GM21390 (cell line): ENCODE data around the gene TREM1.
"Not testable (repeated sequence)": the region's sequence is repeated elsewhere in the genome, so short reads cannot be mapped to it uniquely, and the experiment has no call there.

Experiments used
- ATAC-seq: cut with Tn5 transposase; IDR thresholded peaks from one replicate; pipeline ENCODE4 v1.9.1; 2021; ENCODE audit not compliant: unreplicated experiment

Gene TREM1

DNA sequence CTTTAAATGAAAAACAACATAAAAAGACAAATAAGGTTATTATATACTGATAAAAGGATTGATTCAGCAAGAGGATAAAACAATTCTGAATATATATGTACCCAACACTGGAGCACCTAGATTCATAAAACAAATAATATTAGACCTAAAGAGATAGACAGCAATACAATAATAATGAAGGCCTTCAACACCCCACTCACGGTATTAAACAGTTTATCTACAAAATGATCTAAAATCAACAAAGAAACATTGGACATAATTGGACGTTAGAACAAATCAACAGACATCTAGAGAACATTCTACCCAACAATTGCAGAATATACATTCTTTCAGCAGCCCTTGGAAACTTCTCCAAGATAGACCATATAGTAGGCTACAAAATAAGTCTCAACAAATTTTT, 24.1 kb downstream of the TREM1 start:
- ATAC-seq = no peak

DNA sequence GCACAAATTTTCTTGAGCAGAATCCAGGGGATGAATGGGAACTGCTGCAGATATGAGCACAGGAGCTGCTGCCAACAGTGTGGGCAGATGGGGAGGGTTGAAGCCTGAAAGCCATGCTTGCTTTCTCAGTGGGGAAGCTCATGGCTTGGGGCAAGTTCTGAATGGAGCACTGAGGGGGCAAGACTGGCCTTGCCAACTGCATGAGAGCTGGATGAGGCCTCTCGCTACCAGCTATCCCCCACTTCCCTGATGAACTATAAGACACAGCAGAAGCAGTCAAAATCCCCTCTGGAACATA, 28.3 kb downstream of the TREM1 start:
- ATAC-seq = no peak

DNA sequence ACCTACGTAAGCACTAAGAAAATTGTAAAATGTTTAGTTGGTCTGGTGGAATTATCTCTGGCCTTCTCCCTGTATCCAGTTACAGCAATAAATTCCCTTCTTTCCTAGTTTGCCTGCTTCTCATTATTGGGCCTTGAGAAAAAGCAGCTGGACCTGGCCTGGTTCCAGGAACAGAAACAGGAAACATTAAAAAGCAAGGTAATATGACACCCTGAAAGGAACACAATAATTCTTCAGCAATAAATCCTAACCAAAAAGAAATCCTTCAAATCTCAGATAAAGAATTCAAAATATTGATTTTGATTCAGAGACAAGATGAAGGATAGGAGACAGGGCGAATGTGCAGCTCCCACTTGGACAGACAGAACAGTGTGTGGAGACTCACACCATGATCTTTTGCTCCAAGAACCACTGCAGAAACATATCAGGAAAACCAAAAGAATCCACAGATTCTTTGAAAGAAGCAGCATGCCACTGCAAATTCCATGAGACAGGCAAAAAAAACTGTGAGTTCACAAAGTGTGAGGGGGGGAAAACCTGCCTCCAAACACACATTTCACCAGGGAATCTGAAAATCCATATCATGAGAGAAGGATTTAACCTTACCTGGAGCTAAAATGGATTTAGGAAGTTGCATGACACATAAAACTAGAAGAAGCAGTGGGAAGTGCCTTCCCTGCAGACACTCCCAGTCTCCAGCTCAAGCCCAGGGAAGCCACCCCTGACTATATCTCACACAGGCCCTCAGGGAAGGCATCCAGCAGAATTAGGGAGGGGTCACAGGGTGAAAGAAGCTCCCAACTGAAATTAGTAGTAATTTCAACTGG, 28.9 kb downstream of the TREM1 start:
- no peak for ATAC-seq

DNA sequence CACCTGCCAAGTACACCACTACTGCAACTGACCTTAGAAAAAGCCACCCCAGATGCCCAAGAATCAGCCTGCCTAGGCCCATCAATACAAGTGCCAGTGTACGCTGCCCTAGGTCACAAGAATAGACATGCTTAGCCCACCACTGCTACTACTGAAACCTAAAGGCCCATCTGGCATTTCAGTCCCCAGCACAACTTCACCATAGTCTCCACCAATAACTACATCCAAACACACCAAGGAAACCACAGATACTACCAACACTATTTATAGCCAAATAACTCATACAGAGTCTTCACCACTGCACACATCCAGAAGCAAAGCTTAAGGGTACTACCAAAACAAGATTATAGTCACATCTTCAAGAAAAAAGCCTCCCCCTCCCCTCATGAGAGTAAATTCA, 30.1 kb downstream of the TREM1 start:
- peak; percentile 93 for ATAC-seq

DNA sequence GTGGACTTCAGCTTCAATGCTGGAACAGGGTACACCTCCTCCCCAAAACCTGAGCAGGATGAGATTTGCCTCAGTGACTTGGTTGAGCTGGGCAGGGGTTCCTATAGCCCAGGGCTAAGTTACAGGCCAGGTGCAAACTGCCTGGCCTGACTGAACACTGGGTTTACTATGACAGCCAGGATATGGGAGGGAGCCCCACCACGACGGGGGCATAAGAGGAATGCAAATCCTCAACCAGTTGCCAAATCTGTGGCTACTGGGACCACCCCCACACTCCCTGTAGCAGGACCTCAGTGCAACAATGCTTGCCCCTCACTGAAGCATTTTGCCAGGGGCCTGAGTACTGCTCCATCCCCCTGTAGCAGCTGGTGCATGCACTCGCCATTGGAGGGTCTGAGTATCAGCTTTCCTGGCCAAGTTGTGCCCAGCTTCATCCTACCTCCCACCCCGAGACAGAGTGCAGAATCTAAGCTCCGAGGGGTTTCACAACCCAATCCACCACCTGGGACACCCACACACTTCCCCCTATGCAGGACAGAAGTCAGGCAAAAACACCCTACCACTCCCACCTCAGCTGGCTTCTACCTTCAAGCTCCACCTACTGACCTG, 30.7 kb downstream of the TREM1 start:
- ATAC-seq = no peak

DNA sequence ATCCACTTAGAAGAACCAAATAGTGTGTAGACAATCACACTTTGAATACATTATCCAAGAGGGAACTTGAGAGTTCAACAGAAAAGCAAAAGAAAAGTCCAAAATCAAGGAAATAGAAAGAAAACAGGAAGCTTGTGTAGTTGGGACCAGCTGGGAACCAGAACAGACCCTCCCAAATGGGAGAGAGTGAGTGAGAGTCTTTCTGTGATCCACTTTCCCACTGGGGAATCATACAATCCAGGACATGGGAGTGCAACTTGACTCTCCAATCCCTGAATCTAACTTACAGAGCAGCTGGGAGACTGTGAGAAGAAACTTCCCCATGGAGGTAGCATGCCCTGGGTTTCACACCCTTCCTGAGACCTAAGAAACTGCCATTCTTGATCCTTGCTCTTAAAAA, 31.4 kb downstream of the TREM1 start:
- no peak for ATAC-seq

DNA sequence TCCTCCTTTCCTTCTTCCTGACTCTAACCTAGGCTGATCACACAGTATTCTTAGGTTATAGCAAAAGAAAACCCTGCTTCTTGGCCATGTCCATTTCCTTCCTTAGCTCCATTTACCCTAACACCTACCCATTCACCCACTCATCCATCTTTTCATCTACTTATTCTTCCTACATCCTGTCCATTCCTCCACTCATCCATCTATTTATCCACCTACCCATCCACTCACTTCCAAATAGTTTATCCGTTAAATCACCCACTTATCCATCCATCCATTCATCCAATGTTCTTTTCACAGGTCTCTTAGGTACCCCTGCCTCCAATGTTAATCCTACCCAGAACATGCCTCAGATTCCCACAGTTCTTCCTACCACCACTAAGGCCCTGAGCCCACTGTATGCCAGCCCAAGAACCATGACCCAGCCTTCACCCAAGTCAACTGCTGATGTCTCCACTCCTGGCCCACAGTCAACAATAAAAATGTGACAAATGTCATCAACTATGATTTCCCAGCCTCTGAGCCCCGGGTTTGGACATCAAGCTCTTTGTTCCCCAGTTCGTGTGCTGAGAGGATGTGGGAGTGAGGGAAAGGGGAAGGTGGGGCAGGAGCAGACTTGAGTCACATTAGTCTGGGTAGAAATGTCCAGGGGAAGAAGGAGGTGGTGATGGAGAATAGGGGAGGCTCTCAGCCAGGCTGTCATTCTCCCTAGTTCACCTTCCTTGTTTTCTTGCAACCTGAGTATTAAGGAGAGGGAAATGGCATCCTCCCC, 33.9 kb downstream of the TREM1 start:
- no peak for ATAC-seq

DNA sequence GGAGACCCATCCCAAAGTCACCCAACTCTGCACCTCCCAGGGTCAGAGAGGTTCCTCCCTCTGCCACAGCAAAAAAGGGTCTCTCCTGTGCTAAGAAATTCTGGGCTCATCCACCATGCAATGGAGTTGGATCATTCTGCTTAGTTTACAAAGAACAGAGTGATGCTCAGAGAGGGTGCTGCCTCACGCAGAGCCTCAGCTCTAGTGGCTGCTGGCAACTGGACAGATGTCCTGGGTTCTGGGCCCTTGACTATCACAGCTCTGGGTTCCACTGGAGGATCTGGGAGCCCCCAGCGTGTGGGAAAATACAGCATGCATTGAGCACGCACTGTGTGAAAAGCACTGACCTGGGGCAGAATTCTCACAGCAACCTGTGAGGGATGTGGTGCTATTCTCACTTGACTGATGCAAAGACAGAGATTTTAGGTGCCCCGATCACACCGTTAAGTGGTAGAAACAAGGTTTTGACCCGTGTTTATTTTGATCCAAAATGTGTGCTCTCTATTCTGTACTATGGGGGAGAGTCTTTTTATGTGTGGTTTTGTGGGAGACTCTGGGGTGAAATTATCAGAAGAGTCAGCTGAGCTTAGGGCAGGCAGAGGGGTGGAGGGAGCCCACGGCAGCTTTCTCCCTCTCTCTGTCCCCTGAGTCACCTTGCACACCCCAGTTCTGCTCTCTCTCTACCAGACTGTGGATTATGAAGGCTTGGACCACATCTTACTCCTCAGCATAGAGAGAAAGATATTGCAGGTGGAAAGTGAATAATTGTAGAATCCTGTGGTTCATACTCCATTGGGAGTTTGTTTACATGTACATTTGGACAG, 38.4 kb downstream of the TREM1 start:
- ATAC-seq = no peak

DNA sequence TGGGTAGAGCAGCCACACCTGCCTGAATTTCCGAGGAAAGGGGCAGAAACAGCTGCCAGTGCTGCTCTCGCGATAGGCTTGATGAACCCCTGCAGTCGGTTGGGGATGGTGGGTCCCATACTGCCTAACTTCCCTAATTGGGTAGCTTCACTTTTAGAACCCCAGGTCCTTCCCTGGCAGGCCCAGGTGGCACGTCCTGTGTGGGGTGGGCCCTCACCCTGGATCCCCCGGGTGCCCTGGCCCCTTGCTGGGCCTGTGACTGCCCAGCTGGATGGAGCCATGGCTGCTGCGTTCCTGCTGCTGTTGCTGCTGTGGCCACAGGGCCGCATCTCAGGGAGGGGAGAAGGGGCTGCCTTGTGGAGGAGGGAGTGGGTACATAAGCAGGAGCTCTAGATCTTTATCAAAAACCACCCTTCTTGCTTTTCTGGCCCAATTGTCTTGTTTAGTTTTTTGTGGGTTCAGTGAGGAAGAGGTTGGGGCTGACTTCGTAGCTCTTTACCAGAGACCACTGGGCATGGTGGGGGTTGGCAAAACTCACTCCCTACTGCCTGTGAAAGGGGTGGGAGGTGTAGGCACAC, 39.1 kb downstream of the TREM1 start:
- ATAC-seq = no peak

DNA sequence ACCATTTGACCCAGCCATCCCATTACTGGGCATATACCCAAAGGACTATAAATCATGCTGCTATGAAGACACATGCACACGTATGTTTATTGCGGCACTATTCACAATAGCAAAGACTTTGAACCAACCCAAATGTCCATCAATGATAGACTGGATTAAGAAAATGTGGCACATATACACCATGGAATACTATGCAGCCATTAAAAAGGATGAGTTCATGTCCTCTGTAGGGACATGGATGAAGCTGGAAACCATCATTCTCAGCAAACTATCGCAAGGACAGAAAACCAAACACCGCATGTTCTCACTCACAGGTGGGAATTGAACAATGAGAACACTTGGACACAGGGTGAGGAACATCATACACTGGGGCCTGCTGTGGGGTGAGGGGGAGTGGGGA, 40.0 kb downstream of the TREM1 start:
- ATAC-seq = not testable (repeated sequence)

DNA sequence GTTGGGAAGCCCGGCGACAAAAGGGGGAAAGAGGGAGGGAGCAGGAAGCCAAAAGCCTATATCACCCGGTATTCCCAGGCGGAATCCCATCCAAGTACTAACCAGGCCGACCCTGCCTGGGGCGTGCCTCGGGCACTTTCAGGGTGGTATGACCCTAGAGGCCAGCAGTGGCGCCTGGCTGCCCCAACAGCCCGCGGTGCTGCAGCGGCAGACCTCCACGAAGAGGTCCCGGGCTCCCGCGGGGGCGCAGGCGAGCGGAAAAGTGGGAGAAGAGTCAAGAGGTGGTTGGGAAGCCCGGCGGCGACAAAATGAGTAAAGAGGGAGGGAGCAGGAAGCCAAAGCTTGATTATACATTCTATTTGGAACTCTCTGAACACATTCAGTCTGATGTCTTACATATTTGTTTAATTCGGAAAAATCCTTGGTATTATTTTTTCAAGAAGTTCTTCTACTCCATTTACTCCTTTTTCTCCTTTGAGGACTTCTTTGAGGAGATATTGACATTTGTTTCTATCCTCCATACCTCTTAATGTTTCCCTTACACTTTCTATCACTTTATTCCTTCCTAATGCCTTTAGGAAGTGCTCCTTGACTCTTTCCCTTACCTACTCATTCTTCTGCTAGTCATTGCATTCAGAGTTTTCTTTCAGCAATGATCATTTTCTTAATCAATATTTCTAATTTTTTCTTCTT, 46.9 kb downstream of the TREM1 start:
- ATAC-seq = no peak

DNA sequence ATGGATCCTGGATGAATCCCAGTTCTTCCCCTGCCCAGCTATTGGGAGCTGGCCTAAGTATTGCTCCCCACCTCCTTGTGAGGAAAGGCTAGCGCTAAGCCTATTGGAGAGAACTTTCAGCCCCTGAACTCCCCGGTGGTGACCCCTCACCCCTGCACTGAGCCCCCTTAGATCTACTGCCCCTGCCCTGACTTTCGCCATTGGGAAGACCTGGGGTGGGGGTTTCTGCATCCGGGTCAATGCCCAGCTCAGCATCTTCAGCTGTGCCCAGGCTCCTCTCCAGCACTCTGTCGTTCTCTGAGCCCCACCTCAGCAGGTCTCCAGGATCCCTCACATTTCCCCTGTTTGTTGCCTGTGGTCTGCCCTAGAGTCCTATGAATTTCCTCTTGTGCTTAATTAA, 49.4 kb downstream of the TREM1 start:
- ATAC-seq = no peak

DNA sequence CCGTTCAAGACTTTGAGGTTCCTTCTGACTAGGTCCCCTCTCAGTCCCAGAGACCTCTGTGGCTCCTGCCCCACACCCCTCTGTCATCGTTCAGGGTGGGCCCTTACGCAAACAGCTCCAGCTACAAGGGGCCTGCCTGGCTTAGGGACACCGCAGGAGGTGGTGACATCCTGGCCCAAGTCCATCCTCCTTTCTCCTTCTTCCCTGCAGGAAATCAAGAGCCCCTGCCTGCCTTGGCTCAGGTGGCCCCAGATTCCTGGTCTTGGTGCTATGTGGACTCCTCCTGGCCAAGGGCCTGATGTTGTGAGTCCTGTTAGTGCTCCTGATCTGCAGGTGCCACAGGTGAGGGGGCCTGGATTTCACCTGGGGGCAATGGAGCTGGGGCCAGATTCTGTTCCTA, 50.2 kb downstream of the TREM1 start:
- ATAC-seq = no peak

DNA sequence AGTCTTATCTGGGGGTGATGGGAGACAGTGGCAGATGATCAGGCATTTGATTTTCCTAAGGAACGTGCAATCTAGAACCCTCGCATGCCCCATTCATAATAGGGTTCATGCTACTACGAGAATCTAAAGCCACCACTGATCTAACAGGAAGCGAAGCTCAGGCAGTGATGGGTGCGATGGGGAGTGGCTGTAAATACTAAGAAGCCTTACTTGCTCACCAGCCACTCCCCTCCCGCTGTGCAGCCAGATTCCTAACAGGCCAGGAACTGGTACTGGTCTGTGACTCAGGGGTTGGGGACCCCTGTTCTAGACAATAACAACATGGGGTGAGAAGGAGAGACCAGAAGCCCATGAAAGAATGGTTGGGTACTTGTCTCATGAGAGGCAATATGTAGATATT, 53.8 kb downstream of the TREM1 start:
- ATAC-seq = no peak

DNA sequence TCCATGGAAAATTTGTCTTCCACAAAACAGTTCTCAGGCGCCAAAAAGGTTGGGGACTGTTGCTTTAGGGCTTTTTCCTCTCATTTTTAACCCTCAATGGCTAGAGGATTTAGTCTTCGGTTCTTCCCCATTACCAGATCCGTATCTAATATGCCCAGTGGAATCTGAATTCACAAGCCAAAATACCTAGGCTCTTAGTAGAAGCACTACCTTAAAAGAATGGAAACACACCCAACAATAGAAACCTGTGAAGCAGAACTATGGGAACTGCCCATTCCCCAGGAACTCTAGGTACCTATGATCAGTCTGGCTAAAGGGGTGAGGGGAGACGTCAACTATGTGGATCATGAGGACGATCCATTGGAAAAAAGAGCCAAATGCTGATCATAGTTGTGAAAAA, 55.2 kb downstream of the TREM1 start:
- no peak for ATAC-seq

DNA sequence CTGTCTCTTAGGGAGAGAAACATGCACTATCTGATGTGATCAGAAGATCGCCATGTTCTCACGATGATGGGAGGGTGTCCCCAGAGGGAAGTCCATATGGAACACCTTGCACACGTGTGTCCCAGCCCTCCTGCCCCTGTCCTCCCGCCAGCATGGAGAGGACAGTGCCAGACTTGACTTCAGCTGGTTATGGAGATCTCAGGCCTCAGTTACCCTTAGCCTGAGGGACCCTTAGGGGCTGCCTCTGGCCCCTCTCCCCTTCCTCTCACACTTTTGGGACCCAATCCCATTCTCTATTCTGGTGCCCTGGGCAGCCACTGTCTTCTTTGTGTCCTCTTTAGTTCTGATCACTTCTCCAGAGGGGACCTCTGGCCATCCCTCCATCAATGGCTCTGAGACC, 56.8 kb downstream of the TREM1 start:
- no peak for ATAC-seq

DNA sequence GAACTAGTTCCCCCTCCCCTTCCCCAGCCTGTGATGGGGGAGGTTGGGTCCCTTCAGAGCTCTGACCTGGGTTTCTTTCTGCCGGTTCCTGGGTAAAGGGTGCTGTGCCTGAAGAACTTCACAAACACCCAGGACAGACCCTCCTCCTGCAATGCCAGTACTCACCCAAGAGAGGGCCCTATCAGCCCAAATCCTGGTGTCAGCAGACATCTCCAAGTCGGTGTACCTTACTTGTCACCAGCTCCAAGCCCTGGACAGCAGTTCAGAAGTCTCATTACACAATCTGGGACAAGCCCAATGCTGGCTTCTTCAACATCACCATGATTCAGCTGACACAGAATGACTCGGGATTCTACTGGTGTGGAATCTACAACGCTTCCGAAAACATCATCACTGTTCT, 57.9 kb downstream of the TREM1 start:
- ATAC-seq = no peak

DNA sequence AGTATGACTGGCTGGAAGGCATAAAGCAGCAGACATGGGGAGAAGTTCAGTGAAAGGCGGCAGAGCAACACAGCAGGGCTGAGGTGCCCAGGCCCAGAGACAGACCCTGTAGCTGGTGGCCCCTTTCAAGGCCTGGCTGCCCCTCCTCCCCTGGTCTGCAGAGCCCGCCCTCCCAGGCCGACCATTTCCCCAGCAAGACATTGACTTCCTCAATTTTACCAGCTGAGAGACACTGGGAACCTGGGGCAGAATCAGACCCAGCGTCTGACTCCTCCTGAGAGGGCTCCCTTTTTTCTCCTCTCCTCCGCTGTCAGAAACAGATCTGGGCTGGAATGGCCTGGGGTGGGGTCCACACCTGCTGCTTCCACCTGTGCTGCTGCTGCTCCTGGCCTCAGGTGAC, 58.4 kb downstream of the TREM1 start, which contains the start of gene TREML4:
TREML4 (plus strand) TSS at position 254 of the 400 bp plus-strand sequence; CDS start at position 333, 79 bp downstream.
- no peak for ATAC-seq

DNA sequence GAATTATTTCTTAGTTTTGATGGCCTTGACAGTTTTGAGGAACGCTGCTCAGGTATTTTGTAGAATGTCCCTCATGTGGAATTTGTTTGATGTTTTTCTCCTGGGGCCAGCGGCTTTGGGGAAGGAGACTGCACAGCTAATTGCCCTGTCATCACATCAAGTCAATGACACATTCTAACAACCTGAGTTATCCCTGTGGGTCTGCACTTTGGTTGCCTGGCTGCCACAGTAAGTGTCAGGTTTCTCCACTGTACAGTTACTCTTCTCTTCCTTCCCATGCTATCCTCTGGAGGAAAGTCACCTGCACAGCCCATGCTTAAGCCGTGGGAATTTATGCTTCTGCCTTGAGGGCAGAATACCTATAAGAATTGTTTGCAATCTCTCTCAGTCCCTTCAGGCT, 59.7 kb downstream of the TREM1 start:
- no peak for ATAC-seq

DNA sequence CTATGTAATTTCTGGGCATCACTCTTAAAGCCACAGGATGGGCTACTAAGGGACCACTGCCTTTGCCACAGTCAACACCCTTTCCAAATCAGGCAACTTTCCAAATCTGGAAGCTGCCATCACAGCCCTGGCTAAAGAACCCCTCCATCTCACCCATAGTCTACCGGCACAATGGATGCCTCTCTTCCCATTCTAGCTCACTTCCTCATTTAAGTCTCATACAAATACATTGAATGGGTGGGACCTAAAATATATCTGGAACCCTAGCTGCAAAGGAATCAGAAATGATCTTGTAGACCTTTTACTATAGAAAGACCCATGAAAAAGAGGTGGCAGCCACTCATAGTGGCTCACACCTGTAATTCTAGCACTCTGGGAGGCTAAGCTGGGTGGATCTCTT, 61.7 kb downstream of the TREM1 start:
- no peak for ATAC-seq
